ENCODE measurements around the gene LYPD3.
A peak's percentile ranks its signal among the peaks of the same experiment; 100 is the strongest.

LYPD3 gene

DNA sequence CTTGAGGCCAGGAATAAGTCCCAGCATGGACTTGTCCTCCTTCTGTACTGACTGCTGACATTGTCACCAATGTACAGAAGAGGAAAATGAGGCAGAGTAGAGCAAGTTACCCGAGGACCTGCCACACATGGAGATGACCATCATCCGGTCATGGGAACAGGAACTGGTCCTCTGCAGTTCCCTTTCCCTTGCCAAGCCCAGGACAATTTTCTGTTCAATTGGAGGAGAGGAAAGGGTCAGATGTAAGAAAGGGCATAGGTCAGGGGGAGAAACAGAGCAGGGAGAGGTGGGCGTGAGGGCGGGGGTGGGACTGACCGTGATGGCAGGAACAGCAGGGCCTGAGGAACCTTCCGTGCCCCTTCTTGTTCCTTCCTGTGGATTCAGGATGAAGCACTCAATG is 20.5 kb upstream of the LYPD3 start:
- no peak for DNase-seq

DNA sequence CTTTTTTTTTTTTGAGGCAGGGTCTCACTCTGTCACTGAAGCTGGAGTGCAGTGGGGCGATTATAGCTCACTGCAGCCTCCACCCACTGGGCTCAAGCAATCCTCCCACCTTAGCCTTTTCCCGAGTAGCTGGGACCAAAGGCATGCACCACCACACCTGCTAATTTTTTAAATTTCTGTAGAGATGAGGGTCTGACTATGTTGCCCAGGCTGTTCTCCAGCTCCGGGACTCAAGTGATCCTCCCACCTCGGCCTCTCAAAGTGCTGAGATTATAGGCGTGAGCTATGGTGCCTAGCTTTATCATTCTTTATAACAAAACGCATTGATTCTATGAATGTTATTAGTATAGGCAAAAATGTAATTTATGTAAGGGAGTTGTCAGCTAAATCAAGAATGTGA is 17.9 kb upstream of the LYPD3 start:
- DNase-seq, result no peak

DNA sequence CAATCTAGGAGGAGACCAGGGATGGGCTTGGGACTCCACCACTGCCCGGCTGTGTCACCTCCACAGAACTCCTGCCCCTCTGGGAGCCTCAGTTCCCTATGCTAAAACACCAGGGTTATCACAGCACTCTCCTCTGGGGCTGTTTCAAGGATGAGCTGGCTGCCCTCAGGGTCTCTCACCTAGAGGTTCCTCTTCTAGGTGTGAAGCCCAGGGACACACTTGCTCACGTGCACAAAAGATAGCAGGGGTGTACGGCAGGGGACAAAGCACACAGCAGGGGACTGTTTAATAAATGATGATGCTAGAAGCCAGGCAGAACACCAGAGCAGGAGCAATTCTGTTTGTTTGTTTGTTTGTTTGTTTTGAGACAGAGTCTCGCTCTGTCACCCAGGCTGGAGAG is 16.8 kb upstream of the LYPD3 start:
- no peak for DNase-seq

DNA sequence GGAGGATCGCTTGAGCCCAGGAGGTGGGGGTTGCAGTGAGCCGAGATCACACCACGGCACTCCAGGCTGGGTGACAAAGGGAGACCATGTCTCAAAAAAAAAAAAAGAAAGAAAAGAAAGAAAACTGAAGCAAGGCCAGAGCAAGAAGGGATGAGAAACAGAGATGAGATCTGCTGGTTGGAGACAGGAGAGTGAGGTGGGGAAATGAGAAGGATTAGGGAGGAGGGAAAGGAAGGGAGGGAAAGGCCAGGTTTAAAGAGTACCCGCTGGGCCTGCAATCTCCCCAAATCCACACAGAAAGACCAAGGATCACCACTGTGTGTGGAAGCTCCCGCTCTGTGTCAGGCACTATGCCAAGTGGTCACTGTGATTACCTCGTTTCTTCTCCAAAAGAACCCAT is 16.3 kb upstream of the LYPD3 start:
- DNase-seq, result no peak

DNA sequence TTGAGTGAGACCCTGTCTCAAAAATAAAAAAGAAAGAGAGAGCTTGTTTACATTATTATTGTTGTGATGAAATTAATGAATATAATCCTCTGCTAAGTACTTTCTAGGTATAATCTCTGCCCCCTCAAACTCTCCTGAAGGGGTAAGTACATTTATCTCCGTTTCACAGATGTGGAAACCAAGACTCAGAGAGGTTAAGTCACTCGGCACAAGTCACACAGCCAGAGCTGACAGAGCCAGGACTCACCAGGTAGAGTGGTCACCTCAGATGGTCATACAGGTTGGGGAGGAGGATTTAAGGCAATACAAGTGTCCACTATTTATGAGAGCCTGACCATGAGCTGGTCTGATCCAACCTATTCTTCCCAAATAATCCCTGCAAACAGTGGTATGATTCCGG is 15.2 kb upstream of the LYPD3 start:
- no peak for DNase-seq

DNA sequence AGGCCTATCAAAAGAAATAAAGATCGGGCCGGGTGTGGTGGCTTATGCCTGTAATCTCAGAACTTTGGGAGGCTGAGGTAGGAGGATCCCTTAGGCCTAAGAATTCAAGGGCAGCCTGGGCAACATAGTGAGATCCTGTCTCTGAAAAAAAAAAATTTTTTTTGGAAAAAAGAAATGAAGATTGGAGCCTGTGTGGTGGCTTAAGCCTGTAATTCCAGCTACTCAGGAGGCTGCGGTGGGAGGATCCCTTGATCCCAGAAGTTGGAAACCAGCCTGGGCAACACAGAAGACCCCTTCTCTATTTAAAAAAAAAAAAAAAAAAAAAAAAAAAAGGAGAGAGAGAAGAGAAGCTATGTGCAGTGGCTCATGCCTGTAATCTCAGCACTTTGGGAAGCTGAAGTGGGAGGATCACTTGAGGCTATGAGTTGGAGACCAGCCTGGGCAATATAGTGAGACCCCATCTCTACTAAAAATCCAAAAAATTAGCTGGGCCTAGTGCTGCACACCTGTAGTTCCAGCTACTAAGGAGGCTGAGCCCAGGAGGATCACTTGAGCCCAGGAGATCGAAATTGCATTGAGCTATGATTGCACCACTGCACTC is 14.7 kb upstream of the LYPD3 start:
- DNase-seq, result no peak

DNA sequence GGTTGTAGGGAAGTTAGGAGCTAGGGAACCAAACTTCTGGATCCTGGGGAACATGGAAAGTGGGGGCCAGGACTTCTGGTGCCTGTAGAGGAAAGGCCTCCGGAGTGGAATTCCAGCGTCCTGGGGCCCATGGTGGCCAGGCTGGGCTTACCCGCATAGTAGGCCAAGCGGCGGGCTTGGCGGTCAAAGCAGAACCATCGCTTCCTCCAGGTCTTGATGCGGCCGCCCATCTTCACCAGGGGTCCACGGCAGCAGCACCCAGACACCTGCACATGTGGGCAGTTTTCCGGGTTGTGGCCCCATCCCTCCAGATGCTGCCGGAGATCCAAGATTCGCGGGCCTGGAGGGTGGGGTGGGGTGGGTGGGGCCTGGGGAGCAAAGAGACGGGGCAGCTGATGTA is 13.8 kb upstream of the LYPD3 start:
- DNase-seq, result no peak

DNA sequence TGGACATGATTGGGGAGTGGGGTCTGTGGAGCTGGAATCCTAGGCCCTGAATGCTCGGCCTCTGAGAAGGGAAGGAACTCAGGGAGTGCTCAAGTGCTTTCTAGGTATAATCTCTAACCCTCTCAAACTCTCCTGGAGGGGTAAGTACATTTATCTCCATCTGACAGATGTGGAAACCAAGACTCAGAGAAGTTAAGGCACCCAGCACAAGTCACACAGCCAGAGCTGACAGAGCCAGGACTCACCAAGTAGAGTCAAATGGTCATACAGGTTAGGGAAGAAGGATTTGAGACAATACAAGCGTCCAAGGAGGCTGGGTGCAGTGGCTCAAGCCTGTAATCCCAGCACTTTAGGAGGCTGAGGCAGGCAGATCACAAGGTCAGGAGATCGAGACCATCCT is 12.9 kb upstream of the LYPD3 start:
- DNase-seq, result no peak

DNA sequence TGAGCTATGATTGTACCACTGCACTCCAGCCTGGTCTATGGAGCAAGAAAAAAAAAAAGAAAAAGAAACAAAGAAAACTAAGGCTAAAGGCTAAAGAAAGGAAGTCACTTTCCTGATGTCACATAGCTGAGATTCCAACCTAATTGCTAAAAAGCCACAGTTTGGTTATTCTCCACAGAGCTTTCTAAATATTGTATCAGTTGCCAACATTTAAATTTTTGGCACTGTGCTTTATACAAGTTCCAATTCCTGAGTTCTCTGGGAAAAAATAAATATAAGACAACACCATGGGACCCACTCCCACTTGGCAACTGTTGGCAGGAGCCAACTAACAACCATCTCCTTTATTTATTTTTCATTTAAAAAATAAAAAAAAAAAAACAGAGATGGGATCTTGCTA is 11.2 kb upstream of the LYPD3 start:
- DNase-seq, result peak; percentile 83

DNA sequence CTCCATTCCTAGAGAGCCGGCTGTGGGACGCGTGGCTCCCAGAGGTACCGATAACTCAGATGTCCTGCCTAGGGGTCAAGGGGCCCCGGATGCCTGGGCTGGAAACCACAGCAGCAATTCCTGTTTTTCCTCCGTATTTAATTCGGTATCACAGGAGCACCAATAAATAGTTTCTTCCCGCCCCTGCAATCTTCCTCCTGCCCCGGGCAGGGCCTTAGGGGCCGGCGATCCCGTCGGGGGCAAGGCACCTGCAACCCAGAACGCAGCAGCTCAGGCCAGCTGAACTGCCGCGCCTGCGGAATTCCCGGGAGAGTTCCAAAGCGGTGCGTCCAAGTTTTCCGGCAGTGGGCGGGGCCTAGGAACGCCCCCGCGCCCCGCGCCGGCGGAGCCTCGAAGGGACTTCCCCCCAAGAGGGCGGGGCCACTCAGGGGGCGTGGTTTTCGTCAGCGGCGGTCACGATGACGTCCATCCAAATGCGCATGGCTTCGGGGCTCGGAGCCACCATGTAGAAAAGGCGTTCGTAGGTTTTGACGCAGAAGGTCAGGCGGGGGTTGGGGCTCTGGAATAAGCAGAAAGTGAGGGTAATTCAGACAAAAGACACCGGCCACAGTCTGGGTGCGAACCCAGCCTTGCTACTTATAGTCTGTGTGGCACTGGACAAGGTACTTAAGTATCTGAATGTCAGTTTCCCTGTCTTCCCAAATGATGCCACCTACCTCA is 9.7 kb upstream of the LYPD3 start:
- DNase-seq, result peak; percentile 85

DNA sequence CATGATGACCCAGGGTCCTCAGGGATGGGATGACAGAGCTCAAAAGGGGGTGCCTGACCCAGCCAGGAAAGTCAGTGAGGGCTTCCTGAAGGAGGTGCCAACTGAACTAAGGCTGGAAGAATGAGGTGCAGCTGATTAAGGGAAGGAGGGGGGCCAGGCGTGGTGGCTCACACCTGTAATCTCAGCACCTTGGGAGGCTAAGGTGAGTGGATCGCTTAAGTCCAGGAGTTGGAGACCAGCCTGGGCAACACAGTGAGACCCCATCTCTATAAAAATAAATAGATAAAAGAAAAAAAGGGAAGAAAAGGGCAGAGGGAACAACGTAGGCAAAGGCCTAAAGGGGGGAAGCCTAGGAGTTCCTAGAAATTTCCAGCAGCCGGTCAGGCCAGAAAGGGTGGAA is 9.1 kb upstream of the LYPD3 start:
- no peak for DNase-seq

DNA sequence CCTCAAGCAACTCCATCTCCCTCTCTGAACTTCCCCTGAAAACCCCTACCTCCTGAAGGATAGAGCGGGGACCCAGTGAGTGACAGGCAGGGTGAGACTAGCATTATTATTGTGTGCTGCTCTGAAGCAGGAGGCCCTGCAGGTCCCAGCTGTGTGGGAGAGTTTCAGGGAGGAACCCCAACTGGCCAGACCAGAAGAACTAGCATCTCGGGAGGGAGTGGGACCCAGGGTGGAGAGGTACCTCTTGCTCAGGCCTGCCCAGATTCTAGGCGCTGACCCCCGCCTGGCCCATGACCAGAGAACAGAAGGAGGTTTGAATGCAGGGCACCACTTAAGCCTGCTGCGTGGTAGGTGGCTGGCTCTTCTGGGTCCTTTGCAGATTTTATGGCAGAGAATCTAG is 5.7 kb upstream of the LYPD3 start:
- no peak for DNase-seq

DNA sequence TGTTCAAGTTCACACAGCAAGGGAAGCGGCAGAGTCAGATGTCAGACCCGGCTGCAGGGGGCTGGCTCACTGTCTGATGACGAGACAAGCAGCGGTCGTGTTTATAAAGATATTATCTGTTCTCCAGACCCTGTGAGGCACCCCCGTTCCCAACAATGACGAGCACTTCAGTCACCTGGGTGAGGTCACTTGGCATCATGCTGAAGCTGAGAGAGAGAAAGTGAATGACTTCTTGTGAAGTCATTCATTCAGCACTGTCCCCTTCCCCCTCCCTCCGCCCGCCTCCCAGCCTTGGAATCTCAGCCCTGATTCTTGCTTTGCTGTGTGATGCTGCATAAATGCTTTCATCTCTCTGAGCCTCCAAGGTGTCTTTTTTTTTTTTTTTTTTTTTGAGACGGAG is 4.9 kb upstream of the LYPD3 start:
- no peak for DNase-seq

DNA sequence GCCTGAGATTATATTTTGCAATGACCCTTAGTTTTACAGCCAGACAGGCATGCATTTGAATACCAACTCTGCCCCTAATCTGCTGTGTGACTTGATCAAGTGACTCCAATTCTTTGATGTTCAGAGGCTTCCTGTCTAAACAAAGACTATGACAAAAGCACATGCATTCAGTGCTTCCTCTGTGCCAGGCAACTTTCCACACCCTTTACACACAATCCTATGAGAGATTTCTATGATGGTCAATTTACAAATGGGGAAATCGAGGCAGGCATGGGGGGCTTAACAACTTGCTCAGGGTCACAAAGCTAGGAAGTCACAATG is 3.7 kb upstream of the LYPD3 start:
- DNase-seq, result no peak

DNA sequence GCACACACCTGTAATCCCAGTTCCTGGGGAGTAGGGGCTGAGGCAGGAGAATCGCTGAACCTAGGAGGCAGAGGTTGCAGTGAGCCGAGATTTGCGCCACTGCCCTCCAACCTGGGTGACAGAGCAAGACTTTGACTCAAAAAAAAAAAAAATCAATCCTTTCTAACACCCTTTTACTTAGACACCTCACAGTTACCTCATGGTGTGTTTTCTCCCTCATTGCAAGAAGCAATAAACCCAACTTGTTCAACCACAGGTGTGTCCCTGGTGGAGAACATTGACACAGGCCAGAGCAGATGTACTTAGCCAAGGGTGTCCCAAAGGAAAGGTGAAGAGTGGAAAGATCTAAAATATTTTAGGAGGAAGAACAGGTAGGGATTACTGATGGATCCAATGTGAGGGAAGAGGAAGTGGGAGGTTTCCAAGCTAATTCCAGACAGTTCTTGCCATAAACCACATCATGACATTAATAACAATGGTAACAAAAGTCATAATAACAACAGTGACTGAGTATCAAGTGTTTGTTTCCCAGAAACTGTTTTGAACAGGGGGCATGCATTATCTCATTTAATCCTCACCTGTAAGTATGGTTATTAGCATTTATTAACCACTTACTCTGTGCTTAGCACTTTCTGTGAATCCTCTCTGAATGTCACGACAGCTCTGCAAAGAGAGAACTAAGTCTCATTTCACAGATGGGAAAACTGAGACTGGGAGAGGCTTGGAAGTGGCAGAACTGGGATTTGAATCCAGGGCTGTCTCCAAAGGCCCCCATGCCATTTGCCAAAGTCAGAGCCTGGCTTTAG is 3.1 kb upstream of the LYPD3 start:
- no peak for DNase-seq

DNA sequence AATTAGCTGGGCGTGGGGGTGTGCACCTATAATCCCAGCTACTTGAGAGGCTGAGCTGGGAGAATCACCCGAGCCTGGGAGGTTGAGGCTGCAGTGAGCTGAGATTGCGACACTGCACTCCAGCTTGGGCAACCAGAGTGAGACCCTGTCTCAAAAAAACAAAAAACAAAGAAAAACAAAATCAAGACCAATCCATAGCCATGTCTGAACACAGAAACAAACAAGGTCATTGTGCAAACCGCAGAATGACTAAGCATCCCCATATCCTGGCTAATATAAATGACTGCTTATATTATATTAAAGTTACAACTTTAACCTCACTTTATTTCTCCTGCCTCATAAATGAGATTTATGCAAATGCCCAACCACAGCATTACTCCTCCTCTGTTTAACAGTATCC is 2.3 kb upstream of the LYPD3 start:
- no peak for DNase-seq

DNA sequence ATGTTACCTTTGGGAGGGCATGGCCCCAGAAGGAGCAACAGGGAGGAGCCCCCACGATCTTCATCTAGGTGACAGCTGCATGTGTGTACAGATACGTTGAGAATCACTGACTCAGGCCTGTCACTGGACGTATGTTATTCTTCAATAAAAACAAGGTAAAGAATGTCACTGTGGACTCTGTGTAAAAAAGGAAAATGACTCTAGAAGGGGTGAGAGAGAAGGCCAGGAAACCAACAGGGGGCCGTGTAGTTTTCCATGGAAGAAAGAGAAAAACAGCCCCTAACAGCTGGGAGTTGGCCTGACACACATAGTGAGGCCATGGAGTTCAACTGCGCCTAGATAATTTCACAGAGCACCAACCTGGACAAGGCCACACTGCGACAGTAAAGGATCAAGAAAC is 1.9 kb upstream of the LYPD3 start:
- DNase-seq, result no peak

DNA sequence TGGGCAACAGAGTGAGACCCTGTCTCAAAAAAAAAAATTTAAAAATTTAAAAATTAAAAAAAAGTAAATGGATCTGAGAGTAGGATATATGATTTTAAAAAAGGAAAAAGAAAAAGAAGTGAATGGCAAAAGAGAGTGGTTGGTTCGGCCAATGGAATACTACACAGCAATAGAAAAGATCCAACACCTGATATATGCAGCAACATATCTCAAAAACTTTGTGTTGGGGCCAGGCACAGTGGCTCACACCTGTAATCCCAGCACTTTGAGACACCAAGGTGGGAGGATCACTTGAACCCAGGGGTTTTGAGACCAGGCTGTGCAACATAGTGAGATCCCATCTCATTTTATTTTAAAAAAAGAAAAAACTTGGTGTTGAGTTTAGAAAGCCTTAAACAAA is 1.4 kb upstream of the LYPD3 start:
- no peak for DNase-seq

DNA sequence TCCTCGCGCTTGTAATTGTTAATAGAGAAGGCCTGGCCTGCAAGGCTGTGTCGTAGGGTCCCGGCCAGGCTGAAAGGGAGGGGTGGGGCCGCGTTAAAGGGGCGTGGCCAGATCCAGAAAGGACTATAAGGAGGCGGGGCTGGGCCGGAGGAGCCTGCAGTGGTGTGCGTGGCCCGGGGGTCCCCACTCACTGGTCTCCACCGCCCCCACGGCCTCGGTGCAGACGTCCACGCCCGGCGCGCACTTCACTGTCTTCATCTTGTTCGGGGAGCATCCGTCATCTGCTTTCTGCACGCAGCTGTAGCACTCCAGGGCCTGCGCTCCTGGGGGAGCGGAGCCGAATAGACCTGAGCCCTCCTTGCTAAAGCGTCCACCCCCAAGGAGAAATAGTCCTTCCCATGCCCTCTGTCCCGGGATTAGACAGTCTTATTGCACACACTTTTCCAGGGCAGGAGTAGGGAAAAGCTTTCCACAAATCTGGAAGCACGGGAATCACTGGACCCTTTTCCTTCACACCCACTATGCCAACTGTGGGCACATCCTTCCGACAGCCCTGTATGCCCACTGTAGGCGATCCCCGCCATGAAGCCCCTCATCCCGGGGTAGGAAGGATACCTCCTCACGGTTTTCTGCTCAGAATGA is 1.2 kb downstream of the LYPD3 start:
- no peak for DNase-seq

DNA sequence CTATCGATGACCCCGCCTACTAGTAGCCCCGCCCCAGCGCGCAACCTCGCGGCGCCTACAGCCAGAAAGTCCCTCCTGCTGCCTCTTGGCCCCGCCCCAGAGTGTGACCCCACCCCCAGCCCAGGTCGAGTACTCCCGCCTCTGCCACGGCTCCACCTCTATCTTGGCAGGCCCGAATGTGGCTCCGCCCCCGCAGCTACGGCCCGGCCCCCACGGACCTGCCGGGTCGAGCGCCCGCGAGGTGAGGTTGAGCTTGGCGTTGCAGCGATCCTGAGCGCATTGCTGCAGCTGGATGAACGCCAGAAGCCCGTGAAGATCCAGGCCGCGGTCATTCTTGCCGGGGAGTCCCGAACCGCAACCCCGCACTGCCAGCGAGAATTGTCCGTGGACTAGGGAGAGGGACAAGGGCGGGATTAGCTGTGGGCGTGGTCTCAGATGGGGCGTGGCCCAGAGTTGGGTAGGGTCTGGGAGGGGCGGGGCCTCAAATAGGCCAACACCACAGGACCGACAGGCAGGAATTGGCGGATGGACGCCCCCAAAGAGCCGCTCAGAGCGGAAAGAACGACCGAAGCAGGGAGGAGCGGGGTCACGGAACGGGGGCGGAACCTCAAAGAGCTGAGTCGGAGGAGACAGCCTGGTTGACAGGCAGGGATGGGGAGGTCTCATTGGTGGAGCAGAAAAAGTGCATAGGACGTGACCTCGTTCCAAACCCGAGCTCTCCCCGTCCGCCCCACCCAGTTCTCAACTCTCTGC is 1.9 kb downstream of the LYPD3 start:
- peak; percentile 88 for DNase-seq

DNA sequence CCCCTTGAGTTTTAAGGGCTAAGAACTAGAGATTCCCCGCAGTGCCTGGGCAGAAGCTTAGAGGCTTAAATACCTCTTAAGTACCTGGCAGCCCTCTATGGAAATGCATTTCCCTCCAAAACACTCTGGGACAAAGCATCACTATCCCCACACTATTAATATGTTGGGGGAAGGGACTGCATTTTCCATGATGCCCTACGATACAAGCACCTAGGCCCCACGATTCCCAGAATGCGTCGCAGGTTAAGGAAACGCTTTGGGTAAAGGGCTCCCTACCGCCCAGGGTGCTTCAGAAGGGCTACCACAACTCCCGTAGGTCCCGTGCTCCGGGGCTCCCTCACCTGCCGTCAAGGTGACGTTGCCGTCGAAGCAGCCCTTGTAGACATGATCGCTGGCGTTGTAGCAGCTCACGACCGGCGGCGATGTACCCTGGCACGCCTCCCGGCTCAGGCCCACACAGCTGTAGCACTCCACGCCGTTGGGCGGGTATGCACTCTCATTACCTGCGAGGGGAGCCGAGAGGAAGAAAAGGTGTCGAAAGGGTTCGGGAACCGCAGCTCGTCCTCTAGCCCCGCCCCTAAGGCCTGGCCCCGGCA is 2.5 kb downstream of the LYPD3 start:
- no peak for DNase-seq

DNA sequence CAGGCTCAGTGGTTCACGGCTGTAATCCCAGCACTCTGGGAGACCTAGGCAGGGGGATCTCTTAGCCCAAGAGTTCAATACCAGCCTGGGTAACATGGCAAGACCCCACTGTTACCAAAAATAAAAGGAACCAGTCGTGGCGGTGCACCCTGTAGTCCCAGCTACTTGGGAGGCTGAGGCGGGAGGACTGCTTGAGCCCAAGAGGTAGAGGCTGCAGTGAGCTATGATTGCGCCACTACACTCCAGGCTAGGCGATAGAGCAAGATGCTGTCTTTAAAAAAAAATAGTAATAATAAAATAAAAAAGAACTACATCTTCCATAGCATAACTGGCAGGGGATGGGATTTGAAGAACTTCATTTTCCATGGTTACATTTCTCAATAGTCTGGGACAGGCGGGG is 3.0 kb downstream of the LYPD3 start:
- no peak for DNase-seq

DNA sequence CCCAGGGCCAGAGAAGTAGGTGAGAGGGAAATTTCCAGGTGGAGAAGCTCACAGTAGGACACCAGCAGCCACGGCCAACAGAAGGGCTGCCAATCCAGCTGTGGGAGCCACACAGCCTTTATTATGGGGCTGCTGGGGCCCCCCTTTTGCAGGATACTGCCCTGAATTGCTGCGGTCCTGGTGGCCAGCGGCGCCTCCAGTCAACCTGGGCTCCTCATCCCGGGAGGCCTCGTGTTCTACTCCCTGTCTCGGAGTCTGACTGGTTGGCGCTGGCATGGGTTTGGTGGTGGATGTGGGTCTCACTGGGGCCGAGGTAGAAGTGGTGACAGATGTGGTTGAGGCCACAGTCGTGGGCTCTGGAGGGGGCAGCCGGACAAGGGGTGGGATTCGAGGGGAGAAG is 4.1 kb downstream of the LYPD3 start:
- DNase-seq, result no peak
